GM18526 (cell line): ENCODE measurements around the gene PRDM5.

Source experiments
- POLR2A ChIP-seq: IDR thresholded peaks from 3 replicates; pipeline ENCODE4 v1.6.1; 2011; ENCODE audit not compliant: insufficient read length; ENCODE audit errors: extremely low read depth

Gene PRDM5

GRCh38 chr4:120877021-120877420 lies 45.5 kb downstream of the PRDM5 start:
- no peak for TF ChIP-seq POLR2A

GRCh38 chr4:120874792-120875774 lies 47.4 kb downstream of the PRDM5 start:
- no peak for TF ChIP-seq POLR2A

GRCh38 chr4:120873554-120873953 lies 49.0 kb downstream of the PRDM5 start:
- TF ChIP-seq POLR2A = no peak

GRCh38 chr4:120871173-120871572 lies 51.4 kb downstream of the PRDM5 start:
- no peak for TF ChIP-seq POLR2A

- TF ChIP-seq POLR2A = no peak
Measured at GRCh38 chr4:120870279-120870673, 52.2 kb downstream of the PRDM5 start.

GRCh38 chr4:120869613-120870278 lies 52.8 kb downstream of the PRDM5 start:
- TF ChIP-seq POLR2A = no peak

- TF ChIP-seq POLR2A = no peak
Measured at GRCh38 chr4:120867506-120867905, 55.0 kb downstream of the PRDM5 start.

GRCh38 chr4:120865985-120866384 lies 56.5 kb downstream of the PRDM5 start:
- TF ChIP-seq POLR2A = no peak

- no peak for TF ChIP-seq POLR2A
Measured at GRCh38 chr4:120864969-120865368, 57.6 kb downstream of the PRDM5 start.

GRCh38 chr4:120862432-120862831 lies 60.1 kb downstream of the PRDM5 start:
- TF ChIP-seq POLR2A = no peak

GRCh38 chr4:120861852-120862251 lies 60.7 kb downstream of the PRDM5 start:
- no peak for TF ChIP-seq POLR2A

GRCh38 chr4:120858776-120859175 lies 63.8 kb downstream of the PRDM5 start:
- TF ChIP-seq POLR2A = no peak

GRCh38 chr4:120857312-120857711 lies 65.2 kb downstream of the PRDM5 start:
- no peak for TF ChIP-seq POLR2A

GRCh38 chr4:120856294-120856693 lies 66.2 kb downstream of the PRDM5 start:
- TF ChIP-seq POLR2A = no peak

- no peak for TF ChIP-seq POLR2A
Measured at GRCh38 chr4:120855307-120856001, 67.1 kb downstream of the PRDM5 start.
